K562 treated with DMSO at 1 percent for 4 hours (cell line): ENCODE results near the gene CPEB3. TPM values are rescaled to one million over a fixed set of nuclear protein-coding genes. Genes with fewer than 3 reads are reported as not detected.

Experiments used
- total RNA-seq: library from RNA; unstranded; fragments of 300-600 nt; gene quantifications from 2 replicates; pipeline ENCODE4 v1.2.3, GENCODE V29; 2022; ENCODE audit not compliant: insufficient read depth

CPEB3 gene
- total RNA-seq: 1.5 and 1.9 TPM in 2 replicates

GRCh38 chr10:92290837-92291615, at the start of gene CPEB3, which contains the start of gene MARCHF5:
Gene CPEB3 (minus strand): TSS chr10:92291078. CDS start chr10:92240350, 50,728 bp downstream.
Gene MARCHF5 (plus strand): TSS chr10:92291167. CDS start chr10:92291495, 328 bp downstream.

Other genes starting within 250 kb of the CPEB3 start
- 14.9 and 15.0 TPM in 2 replicates for gene MARCHF5, start 89 bp upstream of the CPEB3 start, total RNA-seq